ENCODE measurements around the gene RHBDF2. TPM values are rescaled to one million over a fixed set of nuclear protein-coding genes. Genes with fewer than 3 reads are reported as not detected.

Gene RHBDF2
- total RNA-seq, 4 donors from 2014 or later = 27.0 to 38.5 (median 33.7) TPM

- intact Hi-C loops (cut with DNase I) = no loop called here
- Histone ChIP-seq H3K4me1 (peaks cover 0 to 29% (median 0%) of the 10 kb centered on the region in 3 donors), H3K27me3 (no peaks in the 10 kb centered on the region), H3K36me3 (no peaks in the 10 kb centered on the region), H3K4me3 (no peak overlapping the region), H3K9me3 (no peaks in the 10 kb centered on the region), H3K27ac (no peak overlapping the region)
- DNase-seq = no peak
- TF ChIP-seq POLR2A (IDR thresholded peaks at IDR 0.05) (no peak), CTCF (IDR thresholded peaks at IDR 0.05) (no peak)
- 69 to 78% methylated on average over 6 to 7 of the region's 7 CpGs for WGBS, 2 donors
Measured at GRCh38 chr17:76434870-76435269, 66.4 kb downstream of the RHBDF2 start.

- no peaks in the 10 kb centered on the region for H3K36me3 ChIP-seq
- TF ChIP-seq CTCF (IDR thresholded peaks at IDR 0.05) = no peak
- TF ChIP-seq POLR2A (IDR thresholded peaks at IDR 0.05) = no peak
- intact Hi-C loops (cut with DNase I) = no loop called here
- peaks cover 0 to 27% (median 0%) of the 10 kb centered on the region in 3 donors for H3K4me1 ChIP-seq
- 90 to 97% methylated on average over 9 of the region's 9 CpGs for WGBS, 2 donors
- no peaks in the 10 kb centered on the region for H3K9me3 ChIP-seq
- no peak overlapping the region for H3K27ac ChIP-seq
- no peak for DNase-seq
- H3K4me3 ChIP-seq = no peak overlapping the region
- H3K27me3 ChIP-seq = no peaks in the 10 kb centered on the region
Measured at GRCh38 chr17:76433693-76434092, 67.5 kb downstream of the RHBDF2 start.

GRCh38 chr17:76432712-76433336 is 68.4 kb downstream of the RHBDF2 start:
- no peak for DNase-seq
- TF ChIP-seq CTCF (IDR thresholded peaks at IDR 0.05) (peak in 4 of 6 experiments; percentile 18 to 43 (median 27)), POLR2A (IDR thresholded peaks at IDR 0.05) (no peak)
- H3K4me3 ChIP-seq = no peak overlapping the region
- H3K9me3 ChIP-seq = no peaks in the 10 kb centered on the region
- H3K4me1 ChIP-seq = peaks cover 2 to 30% (median 5%) of the 10 kb centered on the region in 3 donors
- no peak overlapping the region for H3K27ac ChIP-seq
- 59 to 73% methylated on average over 3 of the region's 3 CpGs for WGBS, 2 donors
- no peaks in the 10 kb centered on the region for H3K36me3 ChIP-seq
- intact Hi-C loops (cut with DNase I) = no loop called here
- no peaks in the 10 kb centered on the region for H3K27me3 ChIP-seq

- Histone ChIP-seq H3K4me3 (no peak overlapping the region), H3K36me3 (no peaks in the 10 kb centered on the region), H3K27me3 (no peaks in the 10 kb centered on the region), H3K27ac (no peak overlapping the region), H3K4me1 (peaks cover 7 to 38% (median 7%) of the 10 kb centered on the region in 3 donors), H3K9me3 (no peaks in the 10 kb centered on the region)
- TF ChIP-seq CTCF (IDR thresholded peaks at IDR 0.05) (no peak), POLR2A (IDR thresholded peaks at IDR 0.05) (no peak)
- 79 to 89% methylated on average over 6 of the region's 6 CpGs for WGBS, 2 donors
- intact Hi-C loops (cut with DNase I) = no loop called here
- DNase-seq = no peak
Measured at GRCh38 chr17:76432004-76432403, 69.2 kb downstream of the RHBDF2 start.

- 86 to 90% methylated on average over 2 of the region's 2 CpGs for whole genome bisulfite sequencing, 2 donors
- H3K9me3 ChIP-seq = no peaks in the 10 kb centered on the region
- H3K27ac ChIP-seq = no peak overlapping the region
- intact Hi-C loops (cut with DNase I) = no loop called here
- no peak for TF ChIP-seq CTCF (IDR thresholded peaks at IDR 0.05)
- no peak for TF ChIP-seq POLR2A (IDR thresholded peaks at IDR 0.05)
- H3K36me3 ChIP-seq = no peaks in the 10 kb centered on the region
- no peak for DNase-seq
- no peak overlapping the region for H3K4me3 ChIP-seq
- no peaks in the 10 kb centered on the region for H3K27me3 ChIP-seq
- H3K4me1 ChIP-seq = peaks cover 7 to 40% (median 7%) of the 10 kb centered on the region in 3 donors
Measured at GRCh38 chr17:76431509-76431908, 69.7 kb downstream of the RHBDF2 start.
